ENCODE measurements around the gene SLC17A3.

DNA sequence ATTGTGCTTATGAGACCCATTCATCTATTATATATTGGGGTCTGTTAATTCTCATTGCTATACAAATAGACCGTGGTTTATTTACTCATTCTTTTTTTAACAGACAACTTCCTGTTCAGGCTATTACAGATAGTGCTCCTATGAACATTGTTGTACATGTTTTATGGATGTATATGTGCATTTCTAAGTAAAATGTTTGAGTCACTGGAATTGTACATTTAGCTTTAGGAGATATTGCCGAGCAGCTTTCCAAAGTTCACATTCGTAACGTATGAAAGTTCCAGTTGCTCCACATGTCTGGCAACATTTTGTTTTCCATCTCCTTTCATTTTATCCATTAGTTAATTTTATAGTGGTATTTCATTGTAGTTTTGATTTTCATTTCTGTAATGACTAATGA lies 37.3 kb upstream of the SLC17A3 start:
- TF ChIP-seq, protein P1, sequence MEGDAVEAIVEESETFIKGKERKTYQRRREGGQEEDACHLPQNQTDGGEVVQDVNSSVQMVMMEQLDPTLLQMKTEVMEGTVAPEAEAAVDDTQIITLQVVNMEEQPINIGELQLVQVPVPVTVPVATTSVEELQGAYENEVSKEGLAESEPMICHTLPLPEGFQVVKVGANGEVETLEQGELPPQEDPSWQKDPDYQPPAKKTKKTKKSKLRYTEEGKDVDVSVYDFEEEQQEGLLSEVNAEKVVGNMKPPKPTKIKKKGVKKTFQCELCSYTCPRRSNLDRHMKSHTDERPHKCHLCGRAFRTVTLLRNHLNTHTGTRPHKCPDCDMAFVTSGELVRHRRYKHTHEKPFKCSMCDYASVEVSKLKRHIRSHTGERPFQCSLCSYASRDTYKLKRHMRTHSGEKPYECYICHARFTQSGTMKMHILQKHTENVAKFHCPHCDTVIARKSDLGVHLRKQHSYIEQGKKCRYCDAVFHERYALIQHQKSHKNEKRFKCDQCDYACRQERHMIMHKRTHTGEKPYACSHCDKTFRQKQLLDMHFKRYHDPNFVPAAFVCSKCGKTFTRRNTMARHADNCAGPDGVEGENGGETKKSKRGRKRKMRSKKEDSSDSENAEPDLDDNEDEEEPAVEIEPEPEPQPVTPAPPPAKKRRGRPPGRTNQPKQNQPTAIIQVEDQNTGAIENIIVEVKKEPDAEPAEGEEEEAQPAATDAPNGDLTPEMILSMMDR (IDR thresholded peaks at IDR 0.05): no peak
- TF ChIP-seq POLR2A (IDR thresholded peaks at IDR 0.05): no peak

Data from uterus (tissue), 2 donors.